ENCODE data around the gene SCN10A.

SCN10A gene

GRCh38 chr3:38763569-38763968, 52.4 kb downstream of the SCN10A start:
- no peak overlapping the region for H3K27ac ChIP-seq (ENCODE audit: poor library complexity, severe bottlenecking)
- no peak overlapping the region for H3K4me3 ChIP-seq (ENCODE audit: severe bottlenecking)
- no peaks in the 10 kb centered on the region for H3K4me1 ChIP-seq (ENCODE audit: insufficient read depth, poor library complexity, severe bottlenecking)
- H3K9me3 ChIP-seq (ENCODE audit: severe bottlenecking) = no peaks in the 10 kb centered on the region
- H3K36me3 ChIP-seq (ENCODE audit: low read depth) = no peaks in the 10 kb centered on the region
- H3K27me3 ChIP-seq (ENCODE audit: insufficient read depth, poor library complexity, severe bottlenecking) = no peaks in the 10 kb centered on the region
- ATAC-seq (ENCODE audit: low read depth) = no peak
- no peak for DNase-seq (ENCODE audit: low spot score)
- TF ChIP-seq CTCF (IDR thresholded peaks at IDR 0.05; ENCODE audit: poor library complexity, severe bottlenecking) = no peak

GRCh38 chr3:38758557-38758956, 57.5 kb downstream of the SCN10A start:
- H3K4me1 ChIP-seq (ENCODE audit: insufficient read depth, poor library complexity, severe bottlenecking) = no peaks in the 10 kb centered on the region
- no peak overlapping the region for H3K27ac ChIP-seq (ENCODE audit: poor library complexity, severe bottlenecking)
- TF ChIP-seq CTCF (IDR thresholded peaks at IDR 0.05; ENCODE audit: poor library complexity, severe bottlenecking) = no peak
- ATAC-seq (ENCODE audit: low read depth) (no peak), DNase-seq (ENCODE audit: low spot score) (no peak)
- H3K36me3 ChIP-seq (ENCODE audit: low read depth) = no peaks in the 10 kb centered on the region
- no peaks in the 10 kb centered on the region for H3K9me3 ChIP-seq (ENCODE audit: severe bottlenecking)
- no peak overlapping the region for H3K4me3 ChIP-seq (ENCODE audit: severe bottlenecking)
- no peaks in the 10 kb centered on the region for H3K27me3 ChIP-seq (ENCODE audit: insufficient read depth, poor library complexity, severe bottlenecking)

GRCh38 chr3:38757721-38758120, 58.3 kb downstream of the SCN10A start:
- Histone ChIP-seq H3K36me3 (ENCODE audit: low read depth) (no peaks in the 10 kb centered on the region), H3K4me1 (ENCODE audit: insufficient read depth, poor library complexity, severe bottlenecking) (no peaks in the 10 kb centered on the region), H3K27ac (ENCODE audit: poor library complexity, severe bottlenecking) (no peak overlapping the region), H3K9me3 (ENCODE audit: severe bottlenecking) (no peaks in the 10 kb centered on the region), H3K4me3 (ENCODE audit: severe bottlenecking) (no peak overlapping the region), H3K27me3 (ENCODE audit: insufficient read depth, poor library complexity, severe bottlenecking) (no peaks in the 10 kb centered on the region)
- ATAC-seq (ENCODE audit: low read depth) (no peak), DNase-seq (ENCODE audit: low spot score) (no peak)
- no peak for TF ChIP-seq CTCF (IDR thresholded peaks at IDR 0.05; ENCODE audit: poor library complexity, severe bottlenecking)

GRCh38 chr3:38756892-38757291, 59.1 kb downstream of the SCN10A start:
- no peak for TF ChIP-seq CTCF (IDR thresholded peaks at IDR 0.05; ENCODE audit: poor library complexity, severe bottlenecking)
- H3K27me3 ChIP-seq (ENCODE audit: insufficient read depth, poor library complexity, severe bottlenecking) = no peaks in the 10 kb centered on the region
- DNase-seq (ENCODE audit: low spot score) = no peak

DNA sequence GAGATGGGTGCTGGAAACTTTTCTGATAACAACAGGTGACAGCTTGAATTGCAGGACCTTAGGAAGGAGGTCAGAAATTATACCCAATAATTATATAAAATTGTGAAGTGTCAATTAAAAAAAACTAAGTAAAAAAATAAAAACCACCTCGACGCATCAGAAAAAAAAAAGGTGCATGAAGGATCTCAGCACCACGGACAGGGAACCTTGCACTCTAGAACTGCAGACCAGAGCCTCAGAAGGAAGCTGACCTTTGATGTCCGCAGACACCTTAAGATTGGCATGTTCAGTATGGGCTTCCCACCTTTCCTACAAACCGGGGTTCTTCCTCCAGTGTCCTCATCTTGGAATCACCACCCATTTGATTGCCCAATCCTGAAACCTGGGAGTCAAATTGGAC, 60.9 kb downstream of the SCN10A start:
- no peak overlapping the region for H3K4me3 ChIP-seq (ENCODE audit: severe bottlenecking)
- H3K9me3 ChIP-seq (ENCODE audit: severe bottlenecking) = no peaks in the 10 kb centered on the region
- H3K4me1 ChIP-seq (ENCODE audit: insufficient read depth, poor library complexity, severe bottlenecking) = no peaks in the 10 kb centered on the region
- H3K27me3 ChIP-seq (ENCODE audit: insufficient read depth, poor library complexity, severe bottlenecking) = no peaks in the 10 kb centered on the region
- no peaks in the 10 kb centered on the region for H3K36me3 ChIP-seq (ENCODE audit: low read depth)
- TF ChIP-seq CTCF (IDR thresholded peaks at IDR 0.05; ENCODE audit: poor library complexity, severe bottlenecking) = no peak
- ATAC-seq (ENCODE audit: low read depth) = no peak
- no peak for DNase-seq (ENCODE audit: low spot score)
- no peak overlapping the region for H3K27ac ChIP-seq (ENCODE audit: poor library complexity, severe bottlenecking)

More at GRCh38 chr3:38756892-38757291, 59.1 kb downstream of the SCN10A start:
- Histone ChIP-seq H3K27ac (ENCODE audit: poor library complexity, severe bottlenecking) (no peak overlapping the region), H3K36me3 (ENCODE audit: low read depth) (no peaks in the 10 kb centered on the region), H3K9me3 (ENCODE audit: severe bottlenecking) (no peaks in the 10 kb centered on the region), H3K4me1 (ENCODE audit: insufficient read depth, poor library complexity, severe bottlenecking) (no peaks in the 10 kb centered on the region), H3K4me3 (ENCODE audit: severe bottlenecking) (no peak overlapping the region)
- ATAC-seq (ENCODE audit: low read depth) = no peak
